ENCODE results near the gene OTUB1. TPM values are rescaled to one million over a fixed set of nuclear protein-coding genes. Genes with fewer than 3 reads are reported as not detected.

The OTUB1 gene
- polyA plus RNA-seq, 1 experiment = 99.0 TPM

DNA sequence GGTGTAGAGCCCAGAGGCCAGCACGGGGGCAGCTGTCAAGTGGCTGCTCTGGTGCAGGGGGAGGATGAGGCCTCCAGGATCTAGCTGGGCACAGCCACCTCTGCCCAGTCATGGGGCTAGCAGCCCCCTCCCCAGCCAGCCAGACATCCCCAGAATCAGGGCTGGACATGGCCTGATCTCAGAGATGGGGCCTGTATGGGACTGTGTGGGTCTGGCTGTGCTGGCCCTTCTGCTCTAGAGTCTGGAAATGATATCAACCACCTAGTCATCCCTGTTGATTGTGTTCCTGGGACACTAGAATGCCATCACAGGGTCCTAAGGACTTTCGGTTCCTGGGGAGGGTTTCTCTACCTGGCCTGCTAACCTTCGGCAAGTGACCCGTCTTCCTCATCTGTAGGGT lies 52.3 kb downstream of the OTUB1 start:
- TF ChIP-seq, protein P1, sequence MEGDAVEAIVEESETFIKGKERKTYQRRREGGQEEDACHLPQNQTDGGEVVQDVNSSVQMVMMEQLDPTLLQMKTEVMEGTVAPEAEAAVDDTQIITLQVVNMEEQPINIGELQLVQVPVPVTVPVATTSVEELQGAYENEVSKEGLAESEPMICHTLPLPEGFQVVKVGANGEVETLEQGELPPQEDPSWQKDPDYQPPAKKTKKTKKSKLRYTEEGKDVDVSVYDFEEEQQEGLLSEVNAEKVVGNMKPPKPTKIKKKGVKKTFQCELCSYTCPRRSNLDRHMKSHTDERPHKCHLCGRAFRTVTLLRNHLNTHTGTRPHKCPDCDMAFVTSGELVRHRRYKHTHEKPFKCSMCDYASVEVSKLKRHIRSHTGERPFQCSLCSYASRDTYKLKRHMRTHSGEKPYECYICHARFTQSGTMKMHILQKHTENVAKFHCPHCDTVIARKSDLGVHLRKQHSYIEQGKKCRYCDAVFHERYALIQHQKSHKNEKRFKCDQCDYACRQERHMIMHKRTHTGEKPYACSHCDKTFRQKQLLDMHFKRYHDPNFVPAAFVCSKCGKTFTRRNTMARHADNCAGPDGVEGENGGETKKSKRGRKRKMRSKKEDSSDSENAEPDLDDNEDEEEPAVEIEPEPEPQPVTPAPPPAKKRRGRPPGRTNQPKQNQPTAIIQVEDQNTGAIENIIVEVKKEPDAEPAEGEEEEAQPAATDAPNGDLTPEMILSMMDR (IDR thresholded peaks at IDR 0.05; ENCODE audit: low read depth, low read length) = no peak
- no peak overlapping the region for H3K4me3 ChIP-seq (ENCODE audit: low read depth, low read length)
- H3K27me3 ChIP-seq (ENCODE audit: control insufficient read depth, insufficient read depth, low read length) = peaks cover 37% of the 10 kb centered on the region
- no peak for DNase-seq (ENCODE audit: low read depth, low spot score)
- H3K27ac ChIP-seq (ENCODE audit: low read depth, low read length) = no peak overlapping the region
- POLR2A ChIA-PET = no interaction called here
- CTCF ChIA-PET = no interaction called here
- H3K9me3 ChIP-seq (ENCODE audit: control insufficient read depth, insufficient read depth, low read length) = no peaks in the 10 kb centered on the region; the same call in 1 of the 2 replicates

DNA sequence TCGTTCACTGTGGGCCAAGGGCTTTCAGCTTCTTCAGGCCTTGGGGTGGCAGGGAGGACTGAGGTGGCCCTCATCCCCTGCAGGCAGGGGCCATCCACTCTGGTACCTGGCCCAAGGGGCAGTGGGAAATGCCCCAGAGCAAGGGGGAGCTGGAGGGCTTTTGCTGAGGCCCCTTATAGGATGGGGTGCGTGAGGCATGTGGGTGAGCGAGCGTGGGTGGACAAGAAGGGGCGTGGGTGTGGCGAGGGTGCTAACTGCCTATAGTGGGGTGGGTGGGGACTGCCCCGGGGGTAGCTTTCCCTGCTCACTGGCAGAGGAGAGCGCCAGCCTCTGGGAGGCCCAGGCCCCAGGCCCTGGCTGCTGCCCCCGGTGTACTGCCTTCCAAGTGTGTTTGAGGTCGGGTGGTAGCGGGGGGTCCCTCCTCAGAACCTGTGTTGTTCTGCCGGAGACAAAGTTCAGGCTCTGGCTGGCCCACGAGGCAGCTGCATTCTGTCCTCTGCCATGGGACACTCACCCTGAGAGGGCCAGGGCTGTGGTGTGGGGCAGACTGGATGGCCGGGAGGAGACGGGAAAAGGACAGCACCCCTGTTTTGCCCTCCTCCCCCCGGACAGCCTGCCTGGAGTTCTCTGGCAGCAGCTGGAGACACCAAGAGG lies 52.9 kb downstream of the OTUB1 start:
- Histone ChIP-seq H3K9me3 (ENCODE audit: control insufficient read depth, insufficient read depth, low read length) (no peaks in the 10 kb centered on the region; the same call in 1 of the 2 replicates), H3K27ac (ENCODE audit: low read depth, low read length) (no peak overlapping the region), H3K4me3 (ENCODE audit: low read depth, low read length) (no peak overlapping the region), H3K27me3 (ENCODE audit: control insufficient read depth, insufficient read depth, low read length) (peaks cover 33% of the 10 kb centered on the region)
- ChIA-PET CTCF (no interaction called here), POLR2A (no interaction called here)
- no peak for DNase-seq (ENCODE audit: low read depth, low spot score)
- TF ChIP-seq, protein P1 (IDR thresholded peaks at IDR 0.05; ENCODE audit: low read depth, low read length) = no peak

DNA sequence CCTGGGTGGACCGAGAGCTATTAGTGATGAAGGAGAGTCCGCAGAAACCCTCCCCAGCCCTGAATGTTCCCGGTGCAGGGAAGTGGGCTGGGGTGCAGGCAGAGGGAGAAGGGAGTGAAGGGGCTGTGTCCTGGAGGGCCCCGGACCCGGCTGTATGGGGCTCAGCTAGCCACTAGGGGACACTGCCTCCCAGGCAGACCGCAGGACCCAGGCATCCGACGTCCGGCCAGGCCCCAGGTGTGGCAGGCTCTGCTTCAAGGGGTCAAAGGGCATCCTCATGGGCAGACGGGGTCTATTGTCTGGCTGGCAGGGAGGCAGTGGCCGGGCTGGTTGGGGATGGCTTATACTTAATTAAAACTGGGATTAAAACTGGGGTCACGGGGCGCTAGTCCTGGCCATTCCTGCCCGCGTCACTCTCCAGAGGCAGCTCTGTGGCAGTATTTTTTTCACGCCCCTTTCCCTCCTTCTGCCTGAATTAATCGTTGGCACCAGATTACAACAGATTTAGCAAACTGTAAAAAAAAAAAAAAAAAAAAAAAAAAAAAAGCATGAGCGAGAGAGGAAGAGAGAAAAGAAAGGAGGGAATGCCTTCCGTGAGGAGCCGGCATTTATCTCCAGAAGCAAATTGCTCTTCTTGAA lies 54.6 kb downstream of the OTUB1 start:
- CTCF ChIA-PET = interaction anchor here (0.6 to 0.7 kb wide), 2 partner anchors 80 to 109 kb away, joined by 3 to 8 read pairs; no protein-coding TSS in a partner anchor

DNA sequence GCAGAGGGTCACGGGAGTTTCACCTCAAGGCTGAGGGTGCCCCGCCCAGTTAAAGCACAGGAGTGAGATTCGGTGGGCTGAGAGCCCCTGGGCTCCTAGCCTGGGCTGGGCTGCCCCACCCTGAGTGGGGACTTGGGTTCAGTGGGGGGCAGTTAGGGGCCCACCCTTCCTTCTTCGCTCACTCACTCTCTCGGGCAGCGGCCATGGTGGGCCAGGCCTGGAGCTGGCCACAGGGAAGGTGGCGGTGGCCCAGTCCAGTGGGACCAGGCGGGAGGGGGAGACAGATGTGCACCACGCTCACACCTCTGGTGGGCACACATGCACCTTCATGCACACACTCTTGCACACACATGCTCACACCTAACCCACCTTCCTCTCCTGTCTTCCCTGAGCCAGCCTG lies 55.6 kb downstream of the OTUB1 start:
- DNase-seq (ENCODE audit: low read depth, low spot score) = no peak
- no peak overlapping the region for H3K4me3 ChIP-seq (ENCODE audit: low read depth, low read length)
- no peak overlapping the region for H3K27ac ChIP-seq (ENCODE audit: low read depth, low read length)
- ChIA-PET CTCF (interaction anchor here (0.7 kb wide), 1 partner anchor 79 kb away, joined by 8 read pairs; no protein-coding TSS in a partner anchor), POLR2A (no interaction called here)
- H3K9me3 ChIP-seq (ENCODE audit: control insufficient read depth, insufficient read depth, low read length) = no peaks in the 10 kb centered on the region; the same call in 1 of the 2 replicates
- peaks cover 16% of the 10 kb centered on the region for H3K27me3 ChIP-seq (ENCODE audit: control insufficient read depth, insufficient read depth, low read length)
- TF ChIP-seq, protein P1 (IDR thresholded peaks at IDR 0.05; ENCODE audit: low read depth, low read length) = no peak

More for the DNA sequence above, 54.6 kb downstream of the OTUB1 start:
- DNase-seq (ENCODE audit: low read depth, low spot score) = no peak
- TF ChIP-seq, protein P1 (IDR thresholded peaks at IDR 0.05; ENCODE audit: low read depth, low read length) = peak; percentile 42
- H3K27ac ChIP-seq (ENCODE audit: low read depth, low read length) = no peak overlapping the region
- no peak overlapping the region for H3K4me3 ChIP-seq (ENCODE audit: low read depth, low read length)
- peaks cover 20% of the 10 kb centered on the region for H3K27me3 ChIP-seq (ENCODE audit: control insufficient read depth, insufficient read depth, low read length)
- no peaks in the 10 kb centered on the region; the same call in 1 of the 2 replicates for H3K9me3 ChIP-seq (ENCODE audit: control insufficient read depth, insufficient read depth, low read length)
- POLR2A ChIA-PET = no interaction called here

DNA sequence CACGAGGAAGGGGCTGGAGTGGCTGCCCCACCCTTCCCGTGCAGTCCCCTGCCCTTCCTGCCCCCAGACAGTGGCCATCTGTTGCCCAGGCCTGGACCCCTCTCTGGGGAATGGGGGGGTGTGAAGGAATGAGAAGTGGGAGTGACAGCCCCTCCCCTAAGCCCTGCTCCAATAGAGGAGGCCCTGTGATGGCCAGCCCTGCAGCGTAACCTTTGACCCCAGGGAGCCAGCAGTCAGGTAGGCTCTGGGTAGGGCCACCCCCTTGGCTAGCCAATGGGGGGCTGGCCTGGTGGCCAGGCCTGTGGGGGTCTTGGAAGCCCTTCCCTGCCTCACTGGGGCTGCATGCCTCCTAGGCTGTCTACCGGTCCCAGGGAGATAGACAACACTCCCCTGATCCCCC lies 56.1 kb downstream of the OTUB1 start:
- DNase-seq (ENCODE audit: low read depth, low spot score) = no peak
- ChIA-PET POLR2A (no interaction called here), CTCF (no interaction called here)
- Histone ChIP-seq H3K27ac (ENCODE audit: low read depth, low read length) (no peak overlapping the region), H3K4me3 (ENCODE audit: low read depth, low read length) (no peak overlapping the region), H3K9me3 (ENCODE audit: control insufficient read depth, insufficient read depth, low read length) (no peaks in the 10 kb centered on the region; the same call in 1 of the 2 replicates), H3K27me3 (ENCODE audit: control insufficient read depth, insufficient read depth, low read length) (peaks cover 12% of the 10 kb centered on the region)
- TF ChIP-seq, protein P1 (IDR thresholded peaks at IDR 0.05; ENCODE audit: low read depth, low read length) = no peak

Data from AG04450 (cell line).